Nephron (organoid): ENCODE data around the gene ITPK1.
A peak's percentile ranks its signal among the peaks of the same experiment; 100 is the strongest.
"Not testable (repeated sequence)": the region's sequence is repeated elsewhere in the genome, so short reads cannot be mapped to it uniquely, and the experiment has no call there.

Experiments
- H3K27ac Mint-ChIP-seq, 3 experiments: 2 replicates each; pipeline ENCODE4 v1.8.0; 2020; ENCODE audit warnings: mixed read lengths in 3 of 3, mild to moderate bottlenecking in 2 of 3, moderate library complexity in 1 of 3
- H3K27me3 Mint-ChIP-seq: 2 replicates; pipeline ENCODE4 v1.8.0; 2021; ENCODE audit warnings: low read depth, mild to moderate bottlenecking, moderate library complexity, mixed read lengths
- H3K36me3 Mint-ChIP-seq: 2 replicates; pipeline ENCODE4 v1.8.0; 2020; ENCODE audit warnings: low read depth, mixed read lengths
- H3K4me1 Mint-ChIP-seq: 2 replicates; pipeline ENCODE4 v1.8.0; 2020; ENCODE audit warnings: mixed read lengths
- H3K4me3 Mint-ChIP-seq, 3 experiments: 2 replicates each; pipeline ENCODE4 v1.8.0; 2020; ENCODE audit warnings: mild to moderate bottlenecking in 3 of 3, mixed read lengths in 3 of 3, moderate library complexity in 2 of 3
- H3K9me3 Mint-ChIP-seq: 2 replicates; pipeline ENCODE4 v1.8.0; 2020; ENCODE audit warnings: mixed read lengths
- TF ChIP-seq, protein P1 (sequence below), 3 experiments: fragments of 200-600 bp; sonication (generic); IDR thresholded peaks; one replicate each; pipeline ENCODE4 v1.5.0; 2021; ENCODE audit warnings: antibody characterized with exemption in 3 of 3; ENCODE audit not compliant: unreplicated experiment in 3 of 3

ITPK1 gene

DNA sequence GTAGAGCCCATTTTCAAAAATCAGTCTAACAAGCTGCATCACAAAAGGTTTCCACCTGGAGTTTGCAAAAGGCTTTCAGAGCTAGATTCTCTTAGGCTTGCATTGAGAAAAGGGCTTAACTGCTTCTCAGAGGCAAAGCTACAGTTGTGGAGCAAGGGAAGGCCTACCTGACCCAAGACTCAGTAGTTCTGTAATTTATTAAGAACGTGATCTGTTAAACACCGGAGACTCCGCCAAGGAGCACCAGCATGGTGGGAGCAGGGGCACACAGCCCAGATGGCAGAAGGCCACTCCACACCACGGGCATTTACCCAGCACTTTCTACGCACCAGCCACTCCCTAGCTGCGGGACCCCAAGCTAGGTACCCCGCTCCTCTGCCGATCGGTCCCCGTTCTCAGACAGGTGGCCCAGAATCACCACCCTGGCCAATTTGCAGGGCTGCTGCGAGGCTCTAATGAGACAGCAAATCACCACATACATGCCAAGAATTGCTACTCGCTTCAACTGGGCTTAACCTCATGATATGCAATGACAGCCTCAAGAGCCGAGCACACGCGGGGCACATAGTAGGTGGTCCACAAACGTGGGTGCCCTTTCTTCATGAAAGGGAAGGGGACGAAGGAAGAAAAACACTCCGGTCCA is 1.5 kb downstream of the ITPK1 start:
- Mint-ChIP-seq H3K4me1 (peaks cover 18% of the 10 kb centered on the region), H3K27ac (peak overlapping the region; percentile 44 to 83 (median 60)), H3K27me3 (no peaks in the 10 kb centered on the region), H3K4me3 (peak overlapping the region; percentile 90 to 97 (median 92)), H3K9me3 (no peaks in the 10 kb centered on the region), H3K36me3 (no peaks in the 10 kb centered on the region)
- TF ChIP-seq, protein P1, sequence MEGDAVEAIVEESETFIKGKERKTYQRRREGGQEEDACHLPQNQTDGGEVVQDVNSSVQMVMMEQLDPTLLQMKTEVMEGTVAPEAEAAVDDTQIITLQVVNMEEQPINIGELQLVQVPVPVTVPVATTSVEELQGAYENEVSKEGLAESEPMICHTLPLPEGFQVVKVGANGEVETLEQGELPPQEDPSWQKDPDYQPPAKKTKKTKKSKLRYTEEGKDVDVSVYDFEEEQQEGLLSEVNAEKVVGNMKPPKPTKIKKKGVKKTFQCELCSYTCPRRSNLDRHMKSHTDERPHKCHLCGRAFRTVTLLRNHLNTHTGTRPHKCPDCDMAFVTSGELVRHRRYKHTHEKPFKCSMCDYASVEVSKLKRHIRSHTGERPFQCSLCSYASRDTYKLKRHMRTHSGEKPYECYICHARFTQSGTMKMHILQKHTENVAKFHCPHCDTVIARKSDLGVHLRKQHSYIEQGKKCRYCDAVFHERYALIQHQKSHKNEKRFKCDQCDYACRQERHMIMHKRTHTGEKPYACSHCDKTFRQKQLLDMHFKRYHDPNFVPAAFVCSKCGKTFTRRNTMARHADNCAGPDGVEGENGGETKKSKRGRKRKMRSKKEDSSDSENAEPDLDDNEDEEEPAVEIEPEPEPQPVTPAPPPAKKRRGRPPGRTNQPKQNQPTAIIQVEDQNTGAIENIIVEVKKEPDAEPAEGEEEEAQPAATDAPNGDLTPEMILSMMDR (IDR thresholded peaks at IDR 0.05; ENCODE audit: unreplicated experiment in 3 of 3) = no peak

DNA sequence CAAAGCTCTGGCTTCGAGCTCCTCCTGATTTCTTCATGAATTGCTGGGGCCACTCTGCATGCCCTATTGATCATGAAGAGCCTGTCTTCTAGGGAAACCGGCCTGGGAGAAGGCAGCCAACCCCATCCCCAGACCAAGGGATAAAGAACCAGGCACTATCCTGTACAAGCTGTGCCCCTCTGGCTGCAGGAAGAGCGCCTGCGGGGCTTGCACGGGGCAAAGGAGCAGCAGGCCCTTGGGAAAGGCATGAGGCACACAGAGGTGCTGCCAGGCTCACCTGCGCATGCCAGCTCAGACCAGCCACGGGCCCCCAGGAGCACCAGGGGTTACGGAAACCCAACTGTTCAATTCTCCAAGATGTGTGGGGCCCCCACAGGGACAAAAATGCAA is 2.1 kb downstream of the ITPK1 start:
- H3K9me3 Mint-ChIP-seq = no peaks in the 10 kb centered on the region
- TF ChIP-seq, protein P1 (IDR thresholded peaks at IDR 0.05; ENCODE audit: unreplicated experiment in 3 of 3) = no peak
- H3K4me3 Mint-ChIP-seq = peak overlapping the region; percentile 90 to 97 (median 92)
- no peaks in the 10 kb centered on the region for H3K27me3 Mint-ChIP-seq
- peaks cover 18% of the 10 kb centered on the region for H3K4me1 Mint-ChIP-seq
- H3K27ac Mint-ChIP-seq = peak overlapping the region; percentile 35 to 87 (median 61)
- H3K36me3 Mint-ChIP-seq = no peaks in the 10 kb centered on the region

DNA sequence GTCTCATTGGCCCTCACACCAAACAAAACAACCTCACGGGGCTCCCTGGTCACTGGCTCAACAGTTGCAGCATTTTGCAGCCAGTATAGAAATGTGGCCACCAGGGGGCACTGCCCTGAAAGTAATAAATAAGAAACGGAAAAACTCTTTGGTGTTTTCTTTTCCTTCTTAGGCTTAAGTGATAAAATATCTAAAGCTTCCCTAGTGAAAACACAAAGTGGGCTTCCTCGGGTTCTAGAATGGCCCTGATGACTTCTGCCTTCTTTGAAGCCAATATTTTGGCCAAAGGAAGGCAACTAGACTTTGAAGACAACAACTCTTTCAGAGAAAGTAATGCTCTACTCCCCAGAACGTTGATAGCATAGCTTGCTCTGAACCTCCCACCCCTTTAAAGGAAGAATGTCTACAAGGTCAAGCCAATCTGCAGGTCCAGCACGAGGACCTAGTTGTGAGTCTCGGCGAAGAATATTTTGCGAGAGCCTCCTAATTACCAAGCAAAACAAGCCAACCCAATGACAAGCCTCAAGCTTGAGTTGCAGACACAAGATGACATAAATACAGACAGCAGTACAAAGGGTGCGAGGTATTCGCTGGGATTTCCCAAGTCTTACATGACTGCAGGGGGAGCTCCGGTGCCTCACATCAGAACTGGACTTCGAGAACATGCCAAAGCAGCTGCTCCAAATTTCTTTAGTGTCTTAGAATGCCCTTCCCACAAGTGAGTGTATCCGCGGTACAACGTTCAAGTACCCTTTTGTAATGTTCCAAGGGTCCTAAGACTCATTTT is 2.6 kb downstream of the ITPK1 start:
- H3K27ac Mint-ChIP-seq = peak overlapping the region; percentile 35 to 87 (median 61)
- peak overlapping the region; percentile 90 to 97 (median 92) for H3K4me3 Mint-ChIP-seq
- H3K4me1 Mint-ChIP-seq = peaks cover 18% of the 10 kb centered on the region
- TF ChIP-seq, protein P1 (IDR thresholded peaks at IDR 0.05; ENCODE audit: unreplicated experiment in 3 of 3) = peak; percentile 74 to 83 (median 77)
- no peaks in the 10 kb centered on the region for H3K27me3 Mint-ChIP-seq
- no peaks in the 10 kb centered on the region for H3K36me3 Mint-ChIP-seq
- no peaks in the 10 kb centered on the region for H3K9me3 Mint-ChIP-seq

DNA sequence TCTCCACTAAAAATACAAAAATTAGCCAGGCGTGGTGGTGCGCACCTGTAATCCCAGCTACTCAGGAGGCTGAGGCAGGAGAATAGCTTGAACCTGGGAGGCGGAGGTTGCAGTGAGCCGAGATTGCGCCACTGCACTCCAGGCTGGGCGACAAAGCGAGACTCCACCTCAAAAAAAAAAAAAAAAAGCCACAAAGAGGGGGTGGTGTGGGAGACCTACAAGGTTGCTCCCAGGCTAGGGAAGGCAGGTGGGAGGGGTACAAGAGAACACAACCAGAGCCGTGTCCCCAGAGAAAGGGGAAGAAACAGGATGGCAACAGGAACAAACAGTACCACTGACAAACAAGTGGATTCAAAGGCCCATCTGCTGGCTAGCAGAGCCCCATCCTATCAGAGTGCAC is 4.2 kb downstream of the ITPK1 start:
- H3K4me3 Mint-ChIP-seq, H3K9me3 Mint-ChIP-seq, H3K36me3 Mint-ChIP-seq, H3K27me3 Mint-ChIP-seq, H3K27ac Mint-ChIP-seq: not testable (repeated sequence)
- peaks cover 18% of the 10 kb centered on the region for H3K4me1 Mint-ChIP-seq

DNA sequence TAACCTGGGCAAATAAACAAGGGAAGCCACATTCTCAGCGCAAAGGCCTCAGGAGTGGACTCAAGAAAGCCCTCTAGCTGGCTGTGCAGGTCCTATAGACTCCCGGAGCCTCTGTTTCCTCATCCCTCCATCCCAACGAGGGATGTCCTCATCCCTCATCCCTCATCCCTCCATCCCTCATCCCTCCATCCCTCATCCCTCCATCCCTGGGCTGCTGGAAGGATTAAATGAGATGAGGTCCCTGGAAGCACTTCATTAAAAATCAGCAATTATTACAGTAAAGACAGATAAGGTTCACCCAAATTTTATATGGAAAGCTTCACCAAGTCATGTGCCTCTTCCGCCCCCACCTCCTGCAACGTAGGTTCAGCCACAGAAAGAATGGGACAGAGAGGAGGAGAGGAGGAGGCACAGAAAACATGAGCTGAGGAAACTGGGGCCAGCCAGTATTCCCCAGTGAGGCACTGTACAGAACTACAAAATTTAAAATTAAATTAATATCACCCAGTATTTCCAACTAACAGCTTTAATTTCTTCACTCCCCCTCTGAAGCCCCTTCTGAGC is 4.8 kb downstream of the ITPK1 start:
- Mint-ChIP-seq H3K9me3 (no peaks in the 10 kb centered on the region), H3K27me3 (peaks cover 8% of the 10 kb centered on the region), H3K36me3 (no peaks in the 10 kb centered on the region), H3K27ac (no peak overlapping the region), H3K4me1 (peaks cover 18% of the 10 kb centered on the region), H3K4me3 (peak overlapping the region in 1 of 3 experiments; percentile 34)
- TF ChIP-seq, protein P1 (IDR thresholded peaks at IDR 0.05; ENCODE audit: unreplicated experiment in 3 of 3) = no peak
